HS-27A (cell line): ENCODE results near the gene TCHP.
"Not testable (repeated sequence)": the region's sequence is repeated elsewhere in the genome, so short reads cannot be mapped to it uniquely, and the experiment has no call there.

ENCODE experiments used
- DNase-seq: peaks from one replicate; pipeline ENCODE4 v3.0.0-alpha.2; 2012; ENCODE audit warnings: low read depth, missing footprints

Gene TCHP

DNA sequence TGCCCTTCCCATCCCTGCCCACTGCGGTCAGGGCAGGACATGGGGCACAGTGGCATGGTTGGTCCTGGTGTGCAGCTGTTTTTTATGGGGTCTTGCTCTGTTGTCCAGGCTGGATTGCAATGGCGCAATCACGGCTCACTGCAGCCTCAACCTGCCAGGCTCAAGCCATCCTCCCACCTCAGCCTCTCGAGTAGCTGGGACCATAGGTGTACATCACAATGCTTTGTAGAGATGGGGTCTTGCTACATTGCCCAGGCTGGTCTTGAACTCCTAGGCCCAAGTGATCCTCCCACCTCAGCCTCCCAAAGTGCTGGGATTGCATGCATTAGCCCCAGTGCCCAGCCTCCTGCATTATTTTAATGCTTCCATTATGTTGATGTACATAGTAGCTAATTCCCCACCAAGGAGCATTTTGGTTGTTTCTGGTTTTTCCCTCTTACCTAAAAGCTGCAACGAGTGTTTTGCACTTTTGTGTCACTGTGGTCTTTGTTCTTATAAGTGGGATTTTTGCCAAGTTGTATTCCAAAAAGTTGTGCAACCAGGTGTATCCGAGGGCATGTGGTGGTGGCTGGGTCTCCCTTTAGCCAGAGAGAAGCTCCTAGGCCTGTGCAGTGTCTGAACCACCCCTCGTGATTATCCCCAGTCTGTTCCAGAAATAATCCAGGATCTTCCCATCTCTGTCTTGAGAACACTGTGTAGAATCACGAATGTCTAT is 10.3 kb downstream of the TCHP start:
- no peak for DNase-seq

DNA sequence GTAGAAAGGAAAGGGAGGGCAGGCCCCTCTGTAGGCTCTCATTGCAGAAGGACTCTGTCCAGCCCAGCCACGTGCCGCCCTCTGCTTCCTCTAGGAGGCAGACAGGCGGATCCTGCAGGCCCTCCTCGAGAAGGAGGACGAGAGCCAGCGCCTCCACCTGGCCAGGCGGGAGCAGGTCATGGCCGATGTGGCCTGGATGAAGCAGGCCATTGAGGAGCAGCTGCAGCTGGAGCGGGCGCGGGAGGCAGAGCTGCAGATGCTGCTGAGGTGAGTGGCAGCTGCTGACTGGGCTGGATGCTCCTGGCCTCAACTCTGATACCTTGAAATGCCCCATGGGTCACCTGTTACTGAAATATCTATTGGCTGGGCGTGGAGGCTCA is 10.9 kb downstream of the TCHP start:
- no peak for DNase-seq

DNA sequence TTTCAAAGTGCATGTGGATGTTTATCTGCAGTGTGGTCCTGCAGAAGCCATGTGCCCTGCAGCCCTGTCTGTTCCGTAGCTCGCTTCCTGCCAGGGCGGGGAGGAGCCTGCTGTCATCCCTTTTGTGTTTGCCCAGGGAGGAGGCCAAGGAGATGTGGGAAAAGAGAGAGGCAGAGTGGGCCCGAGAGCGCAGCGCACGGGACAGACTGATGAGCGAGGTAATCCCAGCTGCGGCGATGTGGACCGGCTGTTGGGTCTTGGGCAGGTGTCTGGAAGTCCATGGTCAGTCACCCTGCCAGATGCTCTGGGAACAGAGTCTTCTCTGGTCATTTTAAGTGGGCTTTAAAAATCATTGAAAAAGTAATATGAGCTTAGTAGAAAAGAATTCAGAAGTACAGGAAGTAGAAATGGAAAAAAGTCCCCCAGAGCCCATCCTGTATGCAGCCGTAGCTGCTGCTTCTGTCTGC is 12.8 kb downstream of the TCHP start:
- DNase-seq = no peak

DNA sequence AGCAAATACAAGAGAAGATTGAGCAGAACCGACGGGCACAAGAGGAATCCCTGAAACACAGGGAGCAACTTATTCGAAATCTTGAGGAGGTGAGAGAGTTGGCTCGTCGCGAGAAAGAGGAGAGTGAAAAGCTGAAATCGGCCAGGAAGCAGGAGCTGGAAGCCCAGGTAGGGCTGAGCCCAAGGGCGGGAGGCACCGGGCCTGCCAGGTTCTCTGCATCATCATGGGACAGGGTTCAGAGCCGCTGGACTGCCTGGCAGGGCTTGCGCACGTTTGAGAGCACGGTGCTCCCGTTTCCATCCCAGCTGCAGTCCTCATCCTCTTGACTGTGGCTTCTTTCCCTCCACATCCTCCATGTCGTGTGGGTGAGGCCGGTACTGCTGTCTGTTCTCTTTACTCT is 14.4 kb downstream of the TCHP start:
- DNase-seq = no peak

DNA sequence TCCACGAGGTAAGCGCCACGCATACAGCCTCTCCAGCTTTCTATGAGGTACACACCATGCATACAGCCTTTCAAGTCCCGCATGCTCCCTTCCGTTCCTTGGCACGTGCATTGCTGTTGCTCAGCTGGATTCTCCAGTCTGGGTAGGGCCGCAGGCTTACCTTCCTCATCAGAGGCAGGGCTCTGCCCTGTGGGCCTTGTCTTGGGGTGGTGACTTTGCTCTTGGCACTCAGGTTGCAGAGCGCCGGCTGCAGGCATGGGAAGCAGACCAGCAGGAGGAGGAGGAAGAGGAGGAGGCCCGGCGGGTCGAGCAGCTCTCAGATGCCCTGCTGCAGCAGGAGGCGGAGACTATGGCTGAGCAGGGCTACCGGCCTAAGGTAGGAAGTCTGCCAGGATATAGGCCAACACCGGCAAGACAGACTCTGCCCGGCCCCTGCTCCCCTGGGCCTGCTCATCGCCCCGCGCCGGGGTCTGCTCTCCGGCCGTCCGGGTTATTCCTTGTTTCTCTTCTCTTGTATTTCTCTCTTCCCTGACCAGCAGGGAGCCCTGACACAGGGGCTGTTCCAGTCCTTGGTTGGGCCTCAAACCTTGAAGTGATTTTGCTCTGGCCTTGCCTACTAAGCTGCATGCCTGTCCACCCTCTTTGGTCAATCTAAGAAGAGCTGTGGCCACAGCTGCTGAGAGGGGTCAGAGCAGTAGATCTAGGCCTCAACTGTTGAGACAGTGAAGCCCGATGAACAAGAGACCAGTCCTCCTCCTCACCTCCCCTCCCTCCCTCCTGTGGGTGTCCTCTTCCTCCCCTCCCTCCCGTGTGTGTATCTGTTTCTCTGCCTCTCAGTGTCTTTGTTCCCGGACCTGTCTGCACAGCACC is 15.3 kb downstream of the TCHP start:
- DNase-seq = no peak

DNA sequence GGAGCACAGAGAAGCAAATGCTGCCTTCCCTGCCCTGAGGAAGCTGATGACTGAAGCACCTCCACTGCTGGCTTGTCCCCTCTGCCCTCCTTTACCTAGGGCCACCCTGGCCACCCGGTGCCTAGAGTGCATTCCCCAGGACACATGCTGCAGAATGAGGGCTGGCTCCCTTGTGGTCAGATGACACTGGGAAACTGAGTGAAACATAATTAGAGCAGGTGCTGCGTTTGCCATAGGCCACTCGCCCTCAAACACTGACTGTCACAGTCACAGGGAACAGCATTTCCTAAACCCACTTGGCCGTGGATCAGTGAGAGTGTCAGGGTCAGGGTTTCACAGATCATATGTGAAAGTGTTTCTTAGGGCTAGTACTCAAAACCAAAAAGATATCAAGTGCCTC is 16.0 kb downstream of the TCHP start:
- no peak for DNase-seq

DNA sequence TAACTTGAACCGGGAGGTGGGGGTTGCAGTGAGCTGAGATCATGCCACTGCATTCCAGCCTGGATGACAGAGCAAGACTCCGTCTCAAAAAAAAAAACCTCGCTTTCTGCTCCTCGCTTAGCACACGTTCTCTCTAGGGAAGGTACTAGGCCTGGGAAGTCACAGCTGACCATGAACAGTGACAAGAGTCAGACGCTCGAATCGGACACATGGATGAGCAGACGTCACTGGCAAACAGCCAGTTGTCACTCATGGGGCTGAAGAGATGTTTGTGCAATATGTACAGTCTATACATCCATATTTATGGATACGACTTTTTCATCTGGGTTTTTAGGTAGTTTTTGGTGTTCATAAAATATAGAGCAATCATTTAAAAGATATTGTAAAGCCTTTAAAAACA is 19.4 kb downstream of the TCHP start:
- no peak for DNase-seq

DNA sequence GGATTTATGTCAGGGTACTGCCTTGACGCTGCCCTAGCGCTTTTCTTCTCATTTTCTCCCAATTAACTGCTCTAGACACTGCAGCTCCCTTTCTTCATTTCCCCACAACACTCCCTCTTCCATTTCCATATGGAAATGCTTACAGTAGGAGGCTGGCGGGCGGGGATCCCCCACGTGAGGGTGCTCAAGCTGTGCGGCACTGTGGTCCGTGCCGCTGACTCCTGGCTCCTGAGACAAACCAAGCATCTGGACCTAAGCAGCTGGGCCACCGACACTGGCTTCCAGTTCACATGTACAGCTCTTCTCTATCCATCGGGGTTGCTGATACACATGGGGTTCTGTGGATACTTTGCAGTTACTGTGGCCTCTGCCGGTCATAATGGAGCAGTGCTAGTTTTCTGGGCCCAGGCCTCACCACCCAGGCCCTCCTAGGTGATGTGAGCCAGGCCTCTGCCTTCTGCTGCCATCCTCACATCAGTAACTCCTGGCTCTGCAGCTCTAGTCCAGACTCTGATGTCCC is 20.2 kb downstream of the TCHP start:
- DNase-seq = no peak

DNA sequence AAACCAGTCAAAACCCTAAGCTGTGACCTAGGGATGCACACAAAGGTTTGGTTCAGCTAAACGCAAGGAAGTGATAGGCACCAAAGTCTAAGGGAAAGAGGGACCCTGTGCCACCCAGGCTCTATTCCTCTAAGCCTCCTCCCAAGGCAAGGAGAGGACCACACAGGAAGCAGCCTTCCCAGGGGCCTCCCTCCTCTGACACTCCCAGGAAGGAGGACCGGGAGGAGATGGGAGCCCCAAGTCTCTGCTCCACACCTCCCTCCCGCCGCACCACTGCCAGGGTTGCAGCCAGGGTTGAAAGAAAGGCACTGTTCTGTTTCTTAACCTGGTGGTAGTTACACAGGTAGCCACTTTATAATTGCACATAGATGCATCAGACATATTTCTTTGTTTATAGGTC is 21.9 kb downstream of the TCHP start:
- no peak for DNase-seq

DNA sequence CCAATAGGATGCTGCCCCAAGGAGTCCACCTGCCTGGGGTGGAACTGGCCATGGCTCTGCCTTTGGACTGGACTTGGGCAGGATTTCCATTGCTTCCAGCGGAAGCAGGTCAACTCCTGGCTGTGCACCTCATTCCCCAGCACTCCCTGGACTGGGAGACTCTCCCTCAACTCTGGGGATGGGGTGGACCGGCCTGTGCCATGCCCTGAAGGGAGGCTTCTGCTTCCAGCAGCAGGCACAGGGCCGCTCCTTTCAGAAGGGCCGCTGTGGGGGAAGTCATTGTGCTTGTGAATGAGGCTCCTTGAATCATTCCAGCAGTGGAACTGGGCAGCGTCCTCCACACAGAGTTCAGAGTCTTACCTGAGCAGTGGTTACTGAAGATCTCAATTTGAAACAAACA is 23.0 kb downstream of the TCHP start:
- DNase-seq = no peak

DNA sequence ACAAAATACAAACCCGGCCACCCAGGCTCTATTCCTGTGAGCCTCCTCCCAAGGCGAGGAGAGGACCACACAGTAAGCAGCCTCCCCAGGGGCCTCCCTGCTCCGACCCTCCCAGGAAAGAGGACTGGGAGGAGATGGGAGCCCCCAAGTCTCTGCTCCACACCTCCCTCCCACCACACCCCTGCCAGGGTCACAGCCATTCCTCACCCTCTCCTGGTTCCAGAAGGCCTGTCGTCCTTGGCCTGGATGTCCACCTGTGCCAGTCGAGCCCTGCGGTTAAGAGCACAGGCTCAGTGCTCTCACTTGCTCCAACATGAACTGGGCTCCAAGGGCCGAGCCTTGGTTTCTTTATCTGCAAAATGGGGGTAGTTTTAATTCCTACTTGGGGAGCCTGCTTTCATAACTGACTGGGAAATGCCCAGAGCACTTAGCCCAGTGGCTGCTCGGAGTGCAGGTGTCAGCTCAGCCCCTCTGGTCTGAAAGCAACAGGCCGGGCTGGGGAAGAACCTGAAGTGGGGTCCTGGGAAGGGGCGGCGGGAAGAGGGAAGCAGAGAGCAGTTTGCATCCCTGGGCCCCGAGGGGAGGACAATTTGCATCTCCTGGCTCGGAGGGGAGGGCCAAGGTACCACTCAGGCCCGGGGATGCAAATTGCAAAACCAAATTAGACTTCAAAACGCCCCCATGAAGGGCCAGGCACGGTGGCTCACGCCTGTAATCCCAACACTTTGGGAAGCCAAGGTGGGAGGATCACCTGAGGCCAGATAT is 23.6 kb downstream of the TCHP start:
- DNase-seq = no peak

DNA sequence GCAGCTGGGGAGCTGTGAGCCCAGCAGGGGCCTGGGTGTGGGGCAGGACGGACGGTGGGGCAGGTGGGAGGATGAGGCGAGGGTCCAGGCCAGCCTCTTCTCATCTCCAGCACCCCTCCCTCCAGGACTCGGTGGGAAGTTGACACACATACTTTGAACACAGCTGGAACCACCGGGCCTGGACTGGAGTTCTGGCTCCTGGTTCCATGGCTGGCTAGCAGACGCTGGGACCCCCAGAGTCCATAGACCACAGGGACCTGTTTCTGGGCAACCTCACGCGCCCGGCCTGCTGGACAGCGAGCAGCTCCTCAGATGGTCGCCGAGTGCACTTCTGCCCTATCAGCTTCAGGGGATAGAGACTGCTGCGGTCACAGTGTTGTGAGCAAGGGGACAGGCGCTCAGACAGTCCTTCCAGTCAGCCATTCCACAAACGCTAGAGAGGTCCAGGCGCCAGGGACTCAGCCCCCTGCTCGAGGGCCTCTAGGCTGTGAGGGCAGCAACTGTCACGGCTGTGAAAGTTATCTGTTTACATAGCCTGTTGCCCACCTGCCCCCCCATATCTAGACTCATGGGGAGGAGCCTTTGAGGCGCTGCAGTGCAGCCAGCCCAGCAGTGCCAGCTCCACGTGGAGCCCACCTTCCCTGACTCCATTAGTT is 25.2 kb downstream of the TCHP start:
- no peak for DNase-seq

DNA sequence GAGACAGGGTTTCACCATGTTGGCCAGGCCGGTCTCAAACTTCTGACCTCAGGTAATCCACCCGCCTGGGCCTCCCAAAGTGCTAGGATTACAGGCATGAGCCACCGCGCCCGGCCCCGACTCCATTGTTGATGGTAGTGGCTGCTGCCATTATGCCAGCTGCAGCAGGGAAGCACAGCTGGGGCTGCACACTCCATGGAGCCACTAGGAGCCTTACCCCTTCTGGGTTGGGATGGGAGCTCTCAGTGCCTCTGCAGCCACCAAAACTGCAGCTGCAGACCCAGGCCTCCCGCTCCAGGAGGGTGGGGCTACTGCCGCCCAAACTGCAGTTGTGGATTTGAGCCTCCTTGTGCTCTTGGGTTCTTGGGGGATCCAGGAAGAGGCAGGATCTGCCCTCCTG is 25.9 kb downstream of the TCHP start:
- no peak for DNase-seq

DNA sequence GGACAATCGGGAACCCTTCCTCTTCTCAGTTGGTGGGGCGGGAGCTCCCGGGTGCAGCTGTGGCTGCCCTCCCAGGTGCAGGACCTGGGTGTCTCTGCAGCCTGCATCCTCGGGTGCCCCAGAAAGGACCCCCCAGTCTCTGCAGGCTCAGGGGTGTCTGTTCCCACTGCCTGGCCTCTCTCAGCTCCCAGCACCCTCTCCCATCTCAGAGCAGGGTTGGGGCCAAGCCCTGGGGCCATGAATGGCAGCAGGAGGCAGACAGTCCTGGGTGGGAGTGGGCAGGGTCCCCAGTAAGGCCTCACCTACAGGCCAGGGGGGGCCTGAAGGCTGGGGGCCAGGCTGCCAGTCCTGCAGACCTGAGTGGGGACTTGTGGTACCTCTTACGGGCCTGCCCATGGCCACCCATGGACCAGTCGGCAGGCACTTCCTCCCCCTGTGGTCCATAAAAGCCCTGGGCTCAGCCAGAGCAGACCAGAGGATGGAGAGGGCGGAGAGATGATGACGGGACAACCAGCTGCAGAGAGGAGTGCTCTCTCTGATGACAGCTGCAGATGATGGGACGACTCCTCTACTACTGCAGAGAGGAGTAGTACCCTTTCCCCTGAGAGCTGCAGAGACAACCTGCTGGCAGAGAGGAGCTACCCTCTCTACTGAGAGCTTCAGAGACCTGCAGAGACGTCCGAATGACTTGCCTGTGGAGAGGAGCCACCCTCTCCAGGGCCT is 26.6 kb downstream of the TCHP start:
- DNase-seq = no peak

DNA sequence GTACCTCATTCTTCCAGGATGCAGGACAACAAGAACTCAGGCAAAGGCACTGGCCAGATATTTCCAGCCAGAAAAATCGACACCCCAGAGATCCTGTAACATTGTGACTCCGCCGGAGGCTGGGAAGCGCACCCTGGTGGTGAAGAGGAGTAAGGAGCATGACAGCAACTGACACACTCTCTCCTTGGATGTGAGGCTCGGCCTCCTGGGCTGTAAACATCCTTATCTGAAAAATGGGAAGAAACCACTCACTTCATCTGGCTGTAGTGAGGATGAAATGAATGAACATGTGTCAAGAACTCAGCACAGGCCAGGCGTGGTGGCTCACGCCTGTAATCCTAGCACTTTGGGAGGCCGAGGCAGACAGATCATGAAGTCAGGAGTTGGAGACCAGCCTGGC is 27.5 kb downstream of the TCHP start:
- DNase-seq = no peak

DNA sequence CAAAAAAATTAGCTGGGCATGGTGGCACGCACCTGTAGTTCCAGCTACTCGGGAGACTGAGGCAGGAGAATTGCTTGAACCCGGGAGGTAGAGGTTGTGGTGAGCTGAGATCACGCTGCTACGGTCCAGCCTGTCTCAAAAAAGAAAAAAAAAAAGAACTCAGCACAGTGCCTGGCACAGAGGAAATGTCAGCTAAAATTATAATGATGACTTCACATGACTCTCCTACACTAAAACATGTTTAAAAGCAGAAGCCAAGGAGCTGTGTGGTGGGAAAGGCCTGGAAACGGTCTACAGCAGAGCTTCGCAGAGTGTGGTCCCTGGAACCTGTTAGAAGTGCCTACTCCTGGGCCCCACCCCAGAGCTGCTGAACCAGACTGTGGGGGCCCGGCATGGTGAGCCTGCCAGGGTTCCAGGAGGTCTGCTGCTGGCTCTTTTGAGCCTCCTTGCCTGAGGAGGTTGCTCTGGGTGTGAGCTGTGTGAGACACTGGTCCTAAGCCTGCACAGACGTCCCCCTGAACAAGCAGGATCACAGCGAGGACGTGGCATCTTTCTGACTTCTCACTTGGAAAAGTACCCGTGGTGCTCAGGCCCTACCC is 28.1 kb downstream of the TCHP start:
- DNase-seq = no peak

DNA sequence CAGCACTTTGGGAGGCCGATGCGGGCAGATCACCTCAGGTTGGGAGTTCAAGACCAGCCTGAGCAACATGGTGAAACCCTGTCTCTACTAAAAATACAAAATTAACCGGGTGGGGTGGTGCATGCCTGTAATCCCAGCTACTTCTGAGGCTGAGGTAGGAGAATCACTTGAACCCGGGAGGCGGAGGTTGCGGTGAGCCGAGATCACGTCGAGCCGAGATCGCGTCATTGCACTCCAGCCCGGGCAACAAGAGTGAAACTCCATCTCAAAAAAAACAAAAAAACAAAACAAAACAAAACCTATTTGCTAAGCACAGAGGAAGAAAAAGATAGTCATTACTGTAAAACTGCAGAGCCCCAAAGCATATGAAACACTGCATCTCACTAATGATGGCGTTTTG is 29.3 kb downstream of the TCHP start:
- DNase-seq = not testable (repeated sequence)

DNA sequence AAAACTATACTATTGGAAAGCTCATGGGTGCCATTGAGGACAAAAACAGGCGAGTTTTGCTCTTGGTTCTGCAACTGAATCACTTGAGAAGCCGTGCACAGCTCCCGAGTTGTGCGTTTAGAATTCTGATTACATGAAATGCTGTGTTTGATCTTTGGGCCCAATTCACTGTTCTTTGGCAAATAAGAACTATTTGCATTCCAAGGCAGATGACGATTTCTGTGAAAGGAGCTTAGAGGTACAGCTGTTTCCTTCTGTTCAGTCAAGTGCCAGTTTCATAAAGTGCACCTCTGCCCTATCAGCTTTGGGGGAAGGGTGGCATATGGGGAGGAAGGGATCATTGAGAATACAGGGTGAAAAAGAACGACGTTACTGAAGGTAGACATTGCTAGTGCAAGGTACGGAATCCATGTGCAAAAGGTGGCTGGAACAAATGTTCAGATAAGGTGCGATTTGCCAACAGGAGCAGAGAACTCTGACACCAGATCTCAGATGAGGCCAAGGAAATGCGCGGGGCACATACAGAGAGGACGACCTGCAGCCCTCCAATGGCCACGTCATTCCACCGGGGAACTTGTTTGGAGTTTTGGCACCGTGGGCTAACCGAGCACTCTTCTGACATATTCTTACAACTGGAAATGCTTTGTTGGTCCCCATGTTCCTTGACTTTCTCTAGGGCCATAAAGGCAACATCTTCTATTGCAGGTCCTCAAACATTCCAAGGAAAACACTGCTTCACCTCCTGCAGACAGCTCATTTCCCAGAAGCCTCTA is 30.1 kb downstream of the TCHP start:
- no peak for DNase-seq

DNA sequence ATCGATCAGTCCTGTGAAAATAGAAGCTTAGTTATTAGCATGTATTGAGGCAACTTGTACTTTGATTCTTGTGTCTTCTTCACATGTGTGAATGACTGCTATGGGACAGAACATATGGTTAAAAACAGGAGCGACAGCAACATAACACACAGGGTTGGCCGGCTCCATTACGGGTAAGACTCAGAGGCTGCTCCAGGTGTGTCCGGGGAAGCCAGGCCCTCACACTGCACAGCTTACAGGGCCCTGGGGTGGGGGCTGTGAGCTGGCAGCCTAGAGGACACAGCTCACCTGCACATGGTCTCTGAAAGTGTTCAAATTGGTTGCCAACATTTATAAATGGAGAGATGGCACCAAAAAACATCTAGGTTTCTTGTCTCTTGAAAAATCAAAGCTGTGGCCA is 31.1 kb downstream of the TCHP start:
- no peak for DNase-seq

DNA sequence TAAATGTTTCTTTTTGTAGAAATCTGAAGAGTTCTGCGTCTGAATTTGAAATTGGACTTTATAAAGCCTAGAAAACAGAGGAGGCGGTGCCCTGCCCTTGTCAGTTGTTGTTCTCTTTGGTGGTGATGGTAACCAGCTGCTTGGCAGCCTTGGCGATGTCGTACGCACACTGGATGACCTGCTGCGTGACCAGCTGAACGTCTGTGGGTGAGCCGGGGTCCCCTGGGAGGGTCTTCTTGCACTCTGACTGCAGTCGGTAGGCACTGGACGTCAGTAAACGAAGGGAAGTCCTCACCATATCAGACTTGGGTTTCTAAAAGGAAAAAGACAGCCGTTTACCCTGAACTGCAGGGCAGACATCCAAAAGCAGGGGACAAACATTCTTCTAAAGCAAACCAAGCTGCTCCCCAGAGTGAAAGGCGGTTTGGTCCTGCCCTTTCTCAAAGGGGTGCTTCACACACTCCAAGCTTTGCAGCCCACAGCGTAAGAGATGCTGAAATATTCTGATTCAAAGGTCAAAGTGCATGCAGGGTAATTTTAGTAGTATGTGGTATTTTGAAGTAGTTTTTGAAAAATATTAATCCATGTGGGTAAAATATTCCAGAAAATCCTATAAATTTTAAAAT is 32.9 kb downstream of the TCHP start:
- no peak for DNase-seq
